Heart left ventricle (tissue), 16 donors: Measurements from ENCODE around the gene SUGCT. TPM values are rescaled to one million over a fixed set of nuclear protein-coding genes. Genes with fewer than 3 reads are reported as not detected.

Source experiments
- ATAC-seq, 4 donors: fragments of 200-7000 bp; cut with Tn5 transposase; one replicate each; pipeline ENCODE4 v1.9.1; 2020 to 2022; ENCODE audit warnings: moderate library complexity in 4 of 4, mild to moderate bottlenecking in 3 of 4, moderate number of reproducible peaks in 1 of 4
- DNase-seq, 5 donors: peaks; one replicate each; pipeline ENCODE4 v3.0.0-alpha.2; 2020
- H3K27ac ChIP-seq, 12 donors: fragments of 200-600 bp; sonication (generic) in 4 of 12; one replicate each; pipeline versions ENCODE4 v1.5.0 to v1.8.0; 2016 to 2022; ENCODE audit warnings: mild to moderate bottlenecking in 2 of 12
- H3K27me3 ChIP-seq, 9 donors: fragments of 200-600 bp; sonication (generic) in 2 of 9; one replicate each; pipeline versions ENCODE4 v1.5.1 to v1.8.0; 2016 to 2022; ENCODE audit warnings: mild to moderate bottlenecking in 3 of 9
- H3K36me3 ChIP-seq, 9 donors: fragments of 200-600 bp; sonication (generic) in 2 of 9; one replicate each; pipeline versions ENCODE4 v1.5.0 to v1.8.0; 2018 to 2022; ENCODE audit warnings: mild to moderate bottlenecking in 2 of 9
- H3K4me1 ChIP-seq, 12 donors: fragments of 200-600 bp; sonication (generic) in 4 of 12; one replicate each; pipeline versions ENCODE4 v1.5.0 to v1.8.0; 2016 to 2022; ENCODE audit warnings: mild to moderate bottlenecking in 3 of 12
- H3K4me3 ChIP-seq, 12 donors: fragments of 200-600 bp; sonication (generic) in 4 of 12; one replicate each; pipeline versions ENCODE4 v1.5.0 to v1.8.0; 2017 to 2022; ENCODE audit warnings: mild to moderate bottlenecking in 9 of 12, moderate library complexity in 4 of 12
- H3K9me3 ChIP-seq, 12 donors: fragments of 200-600 bp; sonication (generic) in 4 of 12; one replicate each; pipeline versions ENCODE4 v1.5.0 to v1.8.0; 2016 to 2022; ENCODE audit warnings: mild to moderate bottlenecking in 1 of 12
- CTCF ChIP-seq, 12 donors: fragments of 200-600 bp; sonication (generic) in 4 of 12; IDR thresholded peaks; one replicate each; pipeline versions ENCODE4 v1.5.0 to v1.8.0; 2018 to 2022; ENCODE audit warnings: antibody characterized with exemption in 12 of 12, mild to moderate bottlenecking in 5 of 12
- POLR2A ChIP-seq, 2 donors: fragments of 450-650 bp; IDR thresholded peaks; one replicate each; pipeline ENCODE4 v1.6.1; 2017; ENCODE audit warnings: antibody characterized with exemption in 2 of 2, mild to moderate bottlenecking in 2 of 2, moderate library complexity in 2 of 2
- WGBS, 4 donors: extraction: QIAGEN DNeasy Blood & Tissue Kit in 2 of 4; methylation state at CpG; one replicate each; pipeline versions ENCODE4 v1.1.5 to v1.1.7; 2013 to 2018; 5-methylcytosine and 5-hydroxymethylcytosine counted together
- intact Hi-C, 10 donors: fragments of 100-400 bp; cut with DNase I; formaldehyde crosslinking; loops; one replicate each; pipeline versions ENCODE4 v1.11.1 to v1.14.2; 2022
- polyA plus RNA-seq, 2 donors: library from polyadenylated mRNA; stranded (reverse); fragments of 200-250 nt; gene quantifications; one replicate each; pipeline ENCODE4 v1.2.3, GENCODE V29; 2013
- total RNA-seq, 9 donors: library from RNA; depleted of rRNA in 2 of 9; stranded (reverse); fragments of >200 nt in 2 of 9; fragmentation: NEBNext Ultra II Directional in 3 of 9; extraction: Animal tissue kit (Norgen Biotek cat#: 25700) in 3 of 9; gene quantifications; one replicate each; pipeline versions ENCODE4 v1.1.0 to v1.2.4, GENCODE V29; 2016 to 2023
- donor health status: ischemic (EF 13 %, LVEDD 7.1; RV severe dilation, severe dysfunction).
- donor health status: healthy with polysubstance abuse.
- donor health status: DM: no; HTN: yes; CAD: no.
- donor health status: DM: no; HTN: no; CAD: no.
- donor health status: ischemic (EF 25% LVEDD 6.9; RV normal size, moderate dysfunction).
- donor health status: ischemic (EF 25% LVEDD 5.7; RV mildly dilated, moderate dysfunction).
- donor health status: healthy.
- donor health status: DM: yes; HTN: yes; CAD: no.
- donor health status: ischemic (EF 35%, LVEDD 5.7; RV mildly dilated, moderate dysfunction).
- donor health status: nonischemic (EF 11% LVEDD 7.7; RV severe dilation, severe dysfunction).
- donor health status: DM: yes; HTN: yes; CAD: no.
- donor health status: PGD.
- donor health status: ischemic (EF 29% LVEDD 5.4; RV normal size, mild dysfunction).
- donor health status: nonischemic (EF 23%, LVEDD 6.1; RV moderate dilation, normal function).

Gene SUGCT
- total and polyA plus RNA-seq, 11 donors, result 1.4 to 7.6 (median 4.4) TPM

DNA sequence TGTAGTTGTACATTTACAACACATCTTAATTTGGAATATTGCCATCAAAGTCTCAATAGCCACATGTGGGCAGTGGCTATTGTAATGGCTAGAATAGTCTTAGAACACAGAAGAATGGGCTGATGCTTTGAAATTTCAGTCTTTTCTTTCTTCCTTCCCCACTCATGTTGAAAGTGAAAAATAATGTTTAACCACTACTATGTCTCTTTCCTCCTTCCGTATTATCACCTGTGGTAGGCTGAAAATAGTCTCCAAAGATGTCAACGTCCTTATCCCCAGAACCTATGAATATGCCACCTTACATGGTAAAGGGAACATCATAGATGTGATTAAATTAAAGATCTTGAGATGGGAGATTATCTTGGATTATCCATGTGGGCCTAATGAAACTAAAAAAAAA is 154.0 kb downstream of the SUGCT start:
- Histone ChIP-seq H3K27me3 (no peaks in the 10 kb centered on the region), H3K36me3 (no peaks in the 10 kb centered on the region), H3K9me3 (no peaks in the 10 kb centered on the region), H3K27ac (no peak overlapping the region), H3K4me3 (no peak overlapping the region), H3K4me1 (no peaks in the 10 kb centered on the region)
- TF ChIP-seq CTCF (IDR thresholded peaks at IDR 0.05) (no peak), POLR2A (IDR thresholded peaks at IDR 0.05) (no peak)
- ATAC-seq (no peak), DNase-seq (no peak)
- intact Hi-C loops, result no loop called here
- 68 to 90% (median 80%) methylated on average over 2 of the region's 2 CpGs for WGBS, 4 donors

DNA sequence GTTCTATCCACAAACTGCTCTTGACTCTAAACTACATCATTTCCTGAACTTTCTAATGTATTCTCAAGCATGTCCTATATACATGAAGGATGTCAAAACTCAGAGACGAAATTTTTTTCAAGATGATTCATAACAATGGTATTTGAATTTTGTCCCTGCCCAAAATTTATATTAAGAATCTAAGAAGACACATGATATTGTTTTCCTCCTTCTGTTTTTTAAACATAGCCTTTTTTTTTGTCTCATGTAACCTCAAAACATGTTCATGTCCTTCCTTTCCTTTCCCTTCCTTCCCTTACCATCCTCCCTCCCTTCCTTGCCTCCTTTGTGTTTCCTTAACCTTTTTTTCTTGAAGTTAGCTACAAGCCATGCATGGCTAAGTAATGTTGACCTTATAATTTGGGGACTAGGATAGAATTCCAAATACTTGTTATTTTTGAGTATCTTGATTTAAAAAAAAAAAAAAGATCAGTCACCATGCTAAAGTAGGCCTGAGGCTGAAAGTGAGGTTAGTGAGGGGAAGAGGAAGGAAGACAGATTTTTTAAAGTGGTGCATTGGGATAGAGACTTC is 163.0 kb downstream of the SUGCT start:
- intact Hi-C loops, result no loop called here
- H3K27me3 ChIP-seq, result no peaks in the 10 kb centered on the region
- no peak overlapping the region for H3K4me3 ChIP-seq
- WGBS, 4 donors, result 47 to 59% (median 52%) methylated on average over 1 of the region's 1 CpG
- ATAC-seq (no peak), DNase-seq (no peak)
- no peak for TF ChIP-seq CTCF (IDR thresholded peaks at IDR 0.05)
- no peak for TF ChIP-seq POLR2A (IDR thresholded peaks at IDR 0.05)
- no peak overlapping the region for H3K27ac ChIP-seq
- H3K9me3 ChIP-seq, result no peaks in the 10 kb centered on the region
- H3K4me1 ChIP-seq, result no peaks in the 10 kb centered on the region
- no peaks in the 10 kb centered on the region for H3K36me3 ChIP-seq

DNA sequence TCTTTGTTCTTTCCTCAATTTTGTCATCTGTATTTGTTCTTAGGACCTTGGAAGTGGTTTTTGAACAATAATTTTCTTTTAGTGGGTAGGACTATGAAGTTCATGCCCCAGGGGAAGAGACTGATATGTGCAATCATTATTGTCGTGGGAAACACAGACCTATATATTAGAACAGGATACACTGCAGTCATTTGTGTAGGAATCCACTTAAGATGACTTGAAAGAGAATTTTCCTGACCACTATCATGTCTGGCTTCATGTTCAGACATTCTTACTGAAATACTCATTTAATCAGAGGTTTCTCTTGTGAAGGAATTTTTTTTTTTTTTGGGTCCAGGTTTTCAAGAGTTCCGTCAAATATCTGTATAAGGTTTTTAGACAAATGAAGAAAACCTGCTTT is 163.6 kb downstream of the SUGCT start:
- H3K9me3 ChIP-seq, result no peaks in the 10 kb centered on the region
- intact Hi-C loops, result no loop called here
- no peaks in the 10 kb centered on the region for H3K27me3 ChIP-seq
- no peak overlapping the region for H3K4me3 ChIP-seq
- 54 to 89% (median 58%) methylated on average over 2 of the region's 2 CpGs for WGBS, 4 donors
- no peaks in the 10 kb centered on the region for H3K4me1 ChIP-seq
- no peaks in the 10 kb centered on the region for H3K36me3 ChIP-seq
- DNase-seq (no peak), ATAC-seq (no peak)
- H3K27ac ChIP-seq, result no peak overlapping the region
- TF ChIP-seq CTCF (IDR thresholded peaks at IDR 0.05) (no peak), POLR2A (IDR thresholded peaks at IDR 0.05) (no peak)

GRCh38 chr7:40299097-40299496 is 164.3 kb downstream of the SUGCT start:
- DNase-seq, result no peak
- no peak for ATAC-seq
- Histone ChIP-seq H3K4me3 (no peak overlapping the region), H3K36me3 (no peaks in the 10 kb centered on the region), H3K4me1 (no peaks in the 10 kb centered on the region), H3K27me3 (no peaks in the 10 kb centered on the region), H3K27ac (no peak overlapping the region), H3K9me3 (no peaks in the 10 kb centered on the region)
- intact Hi-C loops, result no loop called here
- TF ChIP-seq CTCF (IDR thresholded peaks at IDR 0.05) (no peak), POLR2A (IDR thresholded peaks at IDR 0.05) (no peak)
- 71 to 78% (median 74%) methylated on average over 4 of the region's 4 CpGs for WGBS, 4 donors
